Globus pallidus (tissue), 1 donor: ENCODE data around the gene LMF2.

ENCODE experiments used
- DNase-seq: peaks from one replicate; pipeline ENCODE4 v3.0.0-alpha.2; 2015; ENCODE audit warnings: low spot score

The LMF2 gene

GRCh38 chr22:50504369-50505211 lies 2.9 kb downstream of the LMF2 start:
- no peak for DNase-seq

GRCh38 chr22:50503475-50504145 lies 3.9 kb downstream of the LMF2 start:
- DNase-seq, result no peak

GRCh38 chr22:50502628-50503474 lies 4.7 kb downstream of the LMF2 start:
- no peak for DNase-seq

- no peak for DNase-seq
Measured at GRCh38 chr22:50502096-50502495, 5.4 kb downstream of the LMF2 start.

- no peak for DNase-seq
Measured at GRCh38 chr22:50500452-50500851, 7.0 kb downstream of the LMF2 start.

- peak; percentile 59 for DNase-seq
Measured at GRCh38 chr22:50498322-50498890, 9.1 kb downstream of the LMF2 start.

- DNase-seq, result no peak
Measured at GRCh38 chr22:50497093-50497492, 10.4 kb downstream of the LMF2 start.

GRCh38 chr22:50490531-50491308 lies 16.8 kb downstream of the LMF2 start:
- no peak for DNase-seq

- no peak for DNase-seq
Measured at GRCh38 chr22:50489363-50490243, 17.9 kb downstream of the LMF2 start.

- DNase-seq, result no peak
Measured at GRCh38 chr22:50488886-50489285, 18.6 kb downstream of the LMF2 start.

GRCh38 chr22:50488006-50488677 lies 19.4 kb downstream of the LMF2 start:
- DNase-seq, result no peak

GRCh38 chr22:50487290-50488005 lies 20.1 kb downstream of the LMF2 start:
- no peak for DNase-seq

- DNase-seq, result no peak
Measured at GRCh38 chr22:50486561-50487289, 20.8 kb downstream of the LMF2 start, which contains the start of gene MIOX. TSS of gene MIOX (plus strand) at chr22:50486859. CDS start at chr22:50486898, 39 bp downstream.

GRCh38 chr22:50485221-50486131 lies 22.0 kb downstream of the LMF2 start:
- DNase-seq, result no peak

GRCh38 chr22:50483977-50484853 lies 23.3 kb downstream of the LMF2 start:
- no peak for DNase-seq

GRCh38 chr22:50483556-50483955 lies 23.9 kb downstream of the LMF2 start:
- DNase-seq, result no peak
